ENCODE results near the gene GTF3C1. TPM values are rescaled to one million over a fixed set of nuclear protein-coding genes. Genes with fewer than 3 reads are reported as not detected.

GTF3C1 gene
- total RNA-seq, 1 experiment from 2014 or later: 107 TPM

GRCh38 chr16:27474921-27475320 lies 74.8 kb downstream of the GTF3C1 start:
- DNase-seq: no peak
- no peaks in the 10 kb centered on the region for H3K27me3 ChIP-seq (ENCODE audit: control insufficient read depth, insufficient read depth, low read length)
- H3K4me3 ChIP-seq (ENCODE audit: insufficient read depth, low read depth, low read length): no peak overlapping the region
- H3K36me3 ChIP-seq (replicated peaks; ENCODE audit: control insufficient read depth, insufficient read depth, low read length): peaks cover 36% of the 10 kb centered on the region

- Histone ChIP-seq H3K36me3 (replicated peaks; ENCODE audit: control insufficient read depth, insufficient read depth, low read length) (peaks cover 43% of the 10 kb centered on the region), H3K27me3 (ENCODE audit: control insufficient read depth, insufficient read depth, low read length) (no peaks in the 10 kb centered on the region), H3K4me3 (ENCODE audit: insufficient read depth, low read depth, low read length) (no peak overlapping the region)
- DNase-seq: no peak
These were observed 75.7 kb downstream of the GTF3C1 start for GRCh38 chr16:27474041-27474440.

- peaks cover 43% of the 10 kb centered on the region for H3K36me3 ChIP-seq (replicated peaks; ENCODE audit: control insufficient read depth, insufficient read depth, low read length)
- H3K27me3 ChIP-seq (ENCODE audit: control insufficient read depth, insufficient read depth, low read length): no peaks in the 10 kb centered on the region
- H3K4me3 ChIP-seq (ENCODE audit: insufficient read depth, low read depth, low read length): no peak overlapping the region
- DNase-seq: no peak
These were observed 76.4 kb downstream of the GTF3C1 start for GRCh38 chr16:27473101-27473900.

GRCh38 chr16:27472091-27473020 lies 77.4 kb downstream of the GTF3C1 start:
- DNase-seq: no peak
- Histone ChIP-seq H3K27me3 (ENCODE audit: control insufficient read depth, insufficient read depth, low read length) (no peaks in the 10 kb centered on the region), H3K4me3 (ENCODE audit: insufficient read depth, low read depth, low read length) (no peak overlapping the region), H3K36me3 (replicated peaks; ENCODE audit: control insufficient read depth, insufficient read depth, low read length) (peaks cover 47% of the 10 kb centered on the region)

- peaks cover 48% of the 10 kb centered on the region for H3K36me3 ChIP-seq (replicated peaks; ENCODE audit: control insufficient read depth, insufficient read depth, low read length)
- DNase-seq: no peak
- no peak overlapping the region for H3K4me3 ChIP-seq (ENCODE audit: insufficient read depth, low read depth, low read length)
- H3K27me3 ChIP-seq (ENCODE audit: control insufficient read depth, insufficient read depth, low read length): no peaks in the 10 kb centered on the region
These were observed 78.1 kb downstream of the GTF3C1 start for GRCh38 chr16:27471661-27472060.

GRCh38 chr16:27470567-27471431 lies 78.9 kb downstream of the GTF3C1 start:
- peaks cover 45% of the 10 kb centered on the region for H3K36me3 ChIP-seq (replicated peaks; ENCODE audit: control insufficient read depth, insufficient read depth, low read length)
- no peaks in the 10 kb centered on the region for H3K27me3 ChIP-seq (ENCODE audit: control insufficient read depth, insufficient read depth, low read length)
- no peak for DNase-seq
- H3K4me3 ChIP-seq (ENCODE audit: insufficient read depth, low read depth, low read length): no peak overlapping the region

GRCh38 chr16:27468941-27469531 lies 80.7 kb downstream of the GTF3C1 start:
- Histone ChIP-seq H3K27me3 (ENCODE audit: control insufficient read depth, insufficient read depth, low read length) (no peaks in the 10 kb centered on the region), H3K4me3 (ENCODE audit: insufficient read depth, low read depth, low read length) (no peak overlapping the region), H3K36me3 (replicated peaks; ENCODE audit: control insufficient read depth, insufficient read depth, low read length) (peaks cover 46% of the 10 kb centered on the region)
- DNase-seq: no peak

- Histone ChIP-seq H3K36me3 (replicated peaks; ENCODE audit: control insufficient read depth, insufficient read depth, low read length) (peaks cover 43% of the 10 kb centered on the region), H3K27me3 (ENCODE audit: control insufficient read depth, insufficient read depth, low read length) (no peaks in the 10 kb centered on the region), H3K4me3 (ENCODE audit: insufficient read depth, low read depth, low read length) (no peak overlapping the region)
- no peak for DNase-seq
These were observed 84.2 kb downstream of the GTF3C1 start for GRCh38 chr16:27465483-27465879.

- Histone ChIP-seq H3K36me3 (replicated peaks; ENCODE audit: control insufficient read depth, insufficient read depth, low read length) (peaks cover 37% of the 10 kb centered on the region), H3K4me3 (ENCODE audit: insufficient read depth, low read depth, low read length) (no peak overlapping the region), H3K27me3 (ENCODE audit: control insufficient read depth, insufficient read depth, low read length) (no peaks in the 10 kb centered on the region)
- no peak for DNase-seq
These were observed 84.9 kb downstream of the GTF3C1 start for GRCh38 chr16:27464626-27465482.

GRCh38 chr16:27463741-27464591 lies 85.7 kb downstream of the GTF3C1 start:
- no peaks in the 10 kb centered on the region for H3K27me3 ChIP-seq (ENCODE audit: control insufficient read depth, insufficient read depth, low read length)
- peaks cover 30% of the 10 kb centered on the region for H3K36me3 ChIP-seq (replicated peaks; ENCODE audit: control insufficient read depth, insufficient read depth, low read length)
- no peak overlapping the region for H3K4me3 ChIP-seq (ENCODE audit: insufficient read depth, low read depth, low read length)
- no peak for DNase-seq

- H3K27me3 ChIP-seq (ENCODE audit: control insufficient read depth, insufficient read depth, low read length): no peaks in the 10 kb centered on the region
- peaks cover 25% of the 10 kb centered on the region for H3K36me3 ChIP-seq (replicated peaks; ENCODE audit: control insufficient read depth, insufficient read depth, low read length)
- no peak for DNase-seq
- H3K4me3 ChIP-seq (ENCODE audit: insufficient read depth, low read depth, low read length): no peak overlapping the region
These were observed 86.6 kb downstream of the GTF3C1 start for GRCh38 chr16:27462846-27463682.

All from H7 (cell line).